Measurements from ENCODE around the gene OPN3.

The OPN3 gene

GRCh38 chr1:241591317-241591716 is 48.9 kb downstream of the OPN3 start:
- Histone ChIP-seq H3K36me3 (ENCODE audit: control insufficient read depth in 2 of 2, insufficient read depth in 1 of 2, low read length in 2 of 2) (no peaks in the 10 kb centered on the region), H3K4me3 (ENCODE audit: low read depth, low read length) (no peak overlapping the region), H3K4me1 (ENCODE audit: control insufficient read depth, insufficient read depth, low read length) (no peaks in the 10 kb centered on the region), H3K9me3 (ENCODE audit: control insufficient read depth, insufficient read depth, low read depth, low read length) (no peaks in the 10 kb centered on the region), H3K27ac (ENCODE audit: extremely low read depth, low read depth, low read length) (no peak overlapping the region)
- POLR2A ChIA-PET, result no interaction called here
- TF ChIP-seq ZFP69B (tag by site-specific recombination; IDR thresholded peaks at IDR 0.05) (no peak), ZNF433 (tag by site-specific recombination; IDR thresholded peaks at IDR 0.05; ENCODE audit: low read depth) (no peak), ZNF510 (tag by site-specific recombination; IDR thresholded peaks at IDR 0.05; ENCODE audit: insufficient replicate concordance) (no peak), ZBTB48 (tag by site-specific recombination; IDR thresholded peaks at IDR 0.05) (no peak), ZNF175 (tag by site-specific recombination; IDR thresholded peaks at IDR 0.05) (no peak), PRDM1 (tag by site-specific recombination; IDR thresholded peaks at IDR 0.05) (no peak), ZBTB11 (tag by site-specific recombination; conservative IDR thresholded peaks at IDR 0.05; ENCODE audit: low read depth) (no peak)
- TF ChIP-seq, protein P1, sequence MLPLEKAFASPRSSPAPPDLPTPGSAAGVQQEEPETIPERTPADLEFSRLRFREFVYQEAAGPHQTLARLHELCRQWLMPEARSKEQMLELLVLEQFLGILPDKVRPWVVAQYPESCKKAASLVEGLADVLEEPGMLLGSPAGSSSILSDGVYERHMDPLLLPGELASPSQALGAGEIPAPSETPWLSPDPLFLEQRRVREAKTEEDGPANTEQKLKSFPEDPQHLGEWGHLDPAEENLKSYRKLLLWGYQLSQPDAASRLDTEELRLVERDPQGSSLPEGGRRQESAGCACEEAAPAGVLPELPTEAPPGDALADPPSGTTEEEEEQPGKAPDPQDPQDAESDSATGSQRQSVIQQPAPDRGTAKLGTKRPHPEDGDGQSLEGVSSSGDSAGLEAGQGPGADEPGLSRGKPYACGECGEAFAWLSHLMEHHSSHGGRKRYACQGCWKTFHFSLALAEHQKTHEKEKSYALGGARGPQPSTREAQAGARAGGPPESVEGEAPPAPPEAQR (tag by site-specific recombination; IDR thresholded peaks at IDR 0.05), result no peak
- CTCF ChIA-PET, result interaction anchor here (0.5 to 0.7 kb wide), 2 partner anchors 54 to 644 kb away, joined by 4 read pairs; no protein-coding TSS in a partner anchor

DNA sequence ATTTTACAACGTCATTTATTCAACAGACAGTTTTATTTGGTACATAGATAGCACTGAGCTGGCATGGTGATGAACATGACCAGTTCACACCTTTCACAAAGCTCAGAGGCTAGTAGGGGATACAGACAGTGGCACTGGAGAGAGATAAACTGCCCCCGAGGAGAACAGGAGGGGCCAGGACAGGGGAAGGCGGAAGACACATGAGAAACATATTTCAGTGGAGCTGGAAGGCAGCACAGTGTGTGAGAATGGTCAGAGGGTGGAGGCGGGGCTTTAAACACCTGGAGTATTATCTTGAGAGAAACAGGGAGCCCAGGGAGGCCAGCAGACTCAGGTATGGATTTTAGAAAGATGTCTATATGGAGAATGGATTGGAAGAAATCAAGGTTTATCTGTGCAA is 49.5 kb downstream of the OPN3 start:
- no peaks in the 10 kb centered on the region for H3K36me3 ChIP-seq (ENCODE audit: control insufficient read depth in 2 of 2, insufficient read depth in 1 of 2, low read length in 2 of 2)
- POLR2A ChIA-PET, result no interaction called here
- H3K4me1 ChIP-seq (ENCODE audit: control insufficient read depth, insufficient read depth, low read length), result no peaks in the 10 kb centered on the region
- H3K27ac ChIP-seq (ENCODE audit: extremely low read depth, low read depth, low read length), result no peak overlapping the region
- no peaks in the 10 kb centered on the region for H3K9me3 ChIP-seq (ENCODE audit: control insufficient read depth, insufficient read depth, low read depth, low read length)
- TF ChIP-seq ZNF274 (IDR thresholded peaks at IDR 0.05; ENCODE audit: low read length) (no peak), ZNF274 (tag by site-specific recombination; IDR thresholded peaks at IDR 0.05; ENCODE audit: borderline replicate concordance) (no peak), MYNN (tag by site-specific recombination; IDR thresholded peaks at IDR 0.05; ENCODE audit: borderline replicate concordance) (no peak), ZNF768 (tag by site-specific recombination; IDR thresholded peaks at IDR 0.05) (no peak), ZEB2 (tag by site-specific recombination; IDR thresholded peaks at IDR 0.05) (no peak), TRIM28 (IDR thresholded peaks at IDR 0.05; ENCODE audit: borderline replicate concordance, low read length) (no peak), OSR2 (tag by site-specific recombination; IDR thresholded peaks at IDR 0.05) (no peak), ZBTB20 (tag by site-specific recombination; IDR thresholded peaks at IDR 0.05) (no peak), HOXD13 (CRISPR knock-in tag; IDR thresholded peaks at IDR 0.05; ENCODE audit: borderline replicate concordance) (no peak)
- CTCF ChIA-PET, result interaction anchor here (0.6 kb wide), 1 partner anchor 93 kb away, joined by 3 read pairs; no protein-coding TSS in a partner anchor
- H3K4me3 ChIP-seq (ENCODE audit: low read depth, low read length), result no peak overlapping the region

DNA sequence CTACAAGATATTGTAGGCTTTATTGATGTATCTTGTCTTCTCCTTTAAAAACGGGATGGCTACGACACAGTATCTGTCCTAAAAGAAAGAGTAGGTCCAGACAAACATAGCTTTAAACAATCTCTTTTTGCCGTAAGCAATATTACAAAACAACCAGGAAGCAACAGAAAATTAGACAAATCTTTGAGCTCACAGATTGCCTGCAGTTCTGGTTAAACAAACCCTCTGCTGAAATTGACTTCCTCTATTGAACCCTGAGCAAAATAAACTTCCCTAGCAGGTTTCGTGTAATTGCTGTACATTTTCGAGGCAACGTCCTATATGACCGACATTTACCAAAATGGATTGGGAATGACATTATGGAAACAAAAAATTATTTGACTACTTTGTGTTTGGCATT is 50.6 kb downstream of the OPN3 start:
- Histone ChIP-seq H3K36me3 (ENCODE audit: control insufficient read depth in 2 of 2, insufficient read depth in 1 of 2, low read length in 2 of 2) (no peaks in the 10 kb centered on the region), H3K9me3 (ENCODE audit: control insufficient read depth, insufficient read depth, low read depth, low read length) (no peaks in the 10 kb centered on the region), H3K4me1 (ENCODE audit: control insufficient read depth, insufficient read depth, low read length) (no peaks in the 10 kb centered on the region), H3K27ac (ENCODE audit: extremely low read depth, low read depth, low read length) (no peak overlapping the region), H3K4me3 (ENCODE audit: low read depth, low read length) (no peak overlapping the region)
- CTCF ChIA-PET, result no interaction called here
- POLR2A ChIA-PET, result no interaction called here
- TF ChIP-seq, protein P2, sequence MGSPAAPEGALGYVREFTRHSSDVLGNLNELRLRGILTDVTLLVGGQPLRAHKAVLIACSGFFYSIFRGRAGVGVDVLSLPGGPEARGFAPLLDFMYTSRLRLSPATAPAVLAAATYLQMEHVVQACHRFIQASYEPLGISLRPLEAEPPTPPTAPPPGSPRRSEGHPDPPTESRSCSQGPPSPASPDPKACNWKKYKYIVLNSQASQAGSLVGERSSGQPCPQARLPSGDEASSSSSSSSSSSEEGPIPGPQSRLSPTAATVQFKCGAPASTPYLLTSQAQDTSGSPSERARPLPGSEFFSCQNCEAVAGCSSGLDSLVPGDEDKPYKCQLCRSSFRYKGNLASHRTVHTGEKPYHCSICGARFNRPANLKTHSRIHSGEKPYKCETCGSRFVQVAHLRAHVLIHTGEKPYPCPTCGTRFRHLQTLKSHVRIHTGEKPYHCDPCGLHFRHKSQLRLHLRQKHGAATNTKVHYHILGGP (tag by site-specific recombination; IDR thresholded peaks at IDR 0.05), result no peak
- TF ChIP-seq HOXD13 (CRISPR knock-in tag; IDR thresholded peaks at IDR 0.05; ENCODE audit: borderline replicate concordance), result no peak
- TF ChIP-seq WT1 (tag by site-specific recombination; IDR thresholded peaks at IDR 0.05), result no peak
- TF ChIP-seq KLF7 (tag by site-specific recombination; IDR thresholded peaks at IDR 0.05; ENCODE audit: borderline replicate concordance), result no peak
- TF ChIP-seq ZNF311 (tag by site-specific recombination; IDR thresholded peaks at IDR 0.05; ENCODE audit: borderline replicate concordance), result no peak
- TF ChIP-seq ZNF138 (tag by site-specific recombination; IDR thresholded peaks at IDR 0.05; ENCODE audit: borderline replicate concordance), result no peak
- no peak for TF ChIP-seq SP3 (tag by site-specific recombination; IDR thresholded peaks at IDR 0.05)

All from HEK293 (cell line).